Spinal cord (tissue), 10 donors: ENCODE results near the gene SPTBN5. TPM values are rescaled to one million over a fixed set of nuclear protein-coding genes. Genes with fewer than 3 reads are reported as not detected.

ENCODE experiments used
- DNase-seq, 6 donors: peaks; one replicate each; pipeline versions ENCODE4 v3.0.0 to v3.0.0-alpha.2; 2013 to 2015; ENCODE audit warnings: low spot score in 6 of 6, low read depth in 4 of 6
- H3K27ac ChIP-seq: one replicate; pipeline ENCODE4 v1.5.1; 2013; ENCODE audit warnings: low read depth, low read length, control low read depth
- H3K27me3 ChIP-seq: one replicate; pipeline ENCODE4 v1.6.1; 2013; ENCODE audit warnings: low read length; ENCODE audit not compliant: control insufficient read depth, insufficient read depth
- H3K36me3 ChIP-seq: one replicate; pipeline ENCODE4 v1.6.1; 2013; ENCODE audit warnings: low read length; ENCODE audit not compliant: control insufficient read depth, insufficient read depth
- H3K4me1 ChIP-seq: one replicate; pipeline ENCODE4 v1.6.1; 2013; ENCODE audit warnings: low read length; ENCODE audit not compliant: control insufficient read depth, insufficient read depth
- H3K4me3 ChIP-seq: one replicate; pipeline ENCODE4 v1.5.1; 2013; ENCODE audit warnings: low read depth, low read length, control low read depth
- H3K9me3 ChIP-seq: one replicate; pipeline ENCODE4 v1.6.1; 2013; ENCODE audit warnings: low read length; ENCODE audit not compliant: control insufficient read depth, insufficient read depth
- WGBS: methylation state at CpG from one replicate; pipeline ENCODE4 v1.1.5; 2013; ENCODE audit warnings: missing lambda C conversion rate; ENCODE audit not compliant: insufficient coverage; 5-methylcytosine and 5-hydroxymethylcytosine counted together
- polyA plus RNA-seq, 2 donors: library from polyadenylated mRNA; unstranded; fragments of 120-200 nt; gene quantifications; one replicate each; pipeline ENCODE4 v1.2.1, GENCODE V29; 2013; ENCODE audit not compliant: insufficient read length in 2 of 2
- total RNA-seq, 2 donors: library from RNA; depleted of rRNA in 1 of 2; stranded (reverse); fragments of 120-200 nt in 1 of 2; fragments of >200 nt in 1 of 2; gene quantifications; one replicate each; pipeline versions ENCODE4 v1.2.3 to v1.2.4, GENCODE V29; 2013 to 2014
- donor health status: healthy.

Gene SPTBN5
- total and polyA plus RNA-seq, 4 donors, result 0.69 to 4.2 (median 2.5) TPM

GRCh38 chr15:41934843-41935242, 41.0 kb upstream of the SPTBN5 start:
- no peak for DNase-seq
- 84% methylated on average over 3 of the region's 4 CpGs for WGBS
- H3K27ac ChIP-seq, result no peak overlapping the region

GRCh38 chr15:41933771-41934170, 39.9 kb upstream of the SPTBN5 start:
- Histone ChIP-seq H3K36me3 (no peaks in the 10 kb centered on the region), H3K27ac (no peak overlapping the region), H3K9me3 (no peaks in the 10 kb centered on the region), H3K27me3 (no peaks in the 10 kb centered on the region), H3K4me1 (peaks cover 5% of the 10 kb centered on the region), H3K4me3 (no peak overlapping the region)
- 85% methylated on average over 7 of the region's 10 CpGs for WGBS
- no peak for DNase-seq

More at GRCh38 chr15:41934843-41935242, 41.0 kb upstream of the SPTBN5 start:
- peaks cover 5% of the 10 kb centered on the region for H3K4me1 ChIP-seq
- H3K4me3 ChIP-seq, result no peak overlapping the region
- no peaks in the 10 kb centered on the region for H3K36me3 ChIP-seq
- no peaks in the 10 kb centered on the region for H3K9me3 ChIP-seq
- no peaks in the 10 kb centered on the region for H3K27me3 ChIP-seq

GRCh38 chr15:41933326-41933725, 39.5 kb upstream of the SPTBN5 start:
- peaks cover 5% of the 10 kb centered on the region for H3K4me1 ChIP-seq
- no peak overlapping the region for H3K27ac ChIP-seq
- no peak for DNase-seq

GRCh38 chr15:41932511-41933289, 38.8 kb upstream of the SPTBN5 start:
- Histone ChIP-seq H3K27ac (no peak overlapping the region), H3K27me3 (no peaks in the 10 kb centered on the region), H3K4me1 (peaks cover 5% of the 10 kb centered on the region), H3K9me3 (no peaks in the 10 kb centered on the region), H3K4me3 (no peak overlapping the region), H3K36me3 (no peaks in the 10 kb centered on the region)
- DNase-seq, result no peak
- 68% methylated on average over 16 of the region's 16 CpGs for WGBS

More at GRCh38 chr15:41933326-41933725, 39.5 kb upstream of the SPTBN5 start:
- no peaks in the 10 kb centered on the region for H3K36me3 ChIP-seq
- no peaks in the 10 kb centered on the region for H3K27me3 ChIP-seq
- no peaks in the 10 kb centered on the region for H3K9me3 ChIP-seq
- 89% methylated on average over 5 of the region's 7 CpGs for WGBS
- H3K4me3 ChIP-seq, result no peak overlapping the region

GRCh38 chr15:41932101-41932500, 38.2 kb upstream of the SPTBN5 start:
- WGBS, result 92% methylated on average over 5 of the region's 9 CpGs
- Histone ChIP-seq H3K36me3 (no peaks in the 10 kb centered on the region), H3K4me3 (no peak overlapping the region), H3K27ac (no peak overlapping the region), H3K4me1 (peaks cover 3% of the 10 kb centered on the region), H3K9me3 (no peaks in the 10 kb centered on the region), H3K27me3 (no peaks in the 10 kb centered on the region)
- no peak for DNase-seq

- H3K4me3 ChIP-seq, result no peak overlapping the region
- no peak overlapping the region for H3K27ac ChIP-seq
- H3K27me3 ChIP-seq, result no peaks in the 10 kb centered on the region
- WGBS, result no CpG with 5 or more reads among the region's 2 CpGs
- DNase-seq, result no peak
- H3K9me3 ChIP-seq, result no peaks in the 10 kb centered on the region
- H3K36me3 ChIP-seq, result no peaks in the 10 kb centered on the region
- peaks cover 5% of the 10 kb centered on the region for H3K4me1 ChIP-seq
Measured at GRCh38 chr15:41930867-41931222, 37.0 kb upstream of the SPTBN5 start.

GRCh38 chr15:41930221-41930866, 36.5 kb upstream of the SPTBN5 start:
- Histone ChIP-seq H3K9me3 (no peaks in the 10 kb centered on the region), H3K4me1 (peaks cover 5% of the 10 kb centered on the region), H3K4me3 (no peak overlapping the region), H3K36me3 (no peaks in the 10 kb centered on the region), H3K27ac (no peak overlapping the region), H3K27me3 (no peaks in the 10 kb centered on the region)
- 63% methylated on average over 4 of the region's 8 CpGs for WGBS
- no peak for DNase-seq

GRCh38 chr15:41928637-41929620, 35.1 kb upstream of the SPTBN5 start:
- DNase-seq, result no peak
- WGBS, result 89% methylated on average over 10 of the region's 16 CpGs
- H3K36me3 ChIP-seq, result no peaks in the 10 kb centered on the region
- no peaks in the 10 kb centered on the region for H3K27me3 ChIP-seq
- H3K27ac ChIP-seq, result no peak overlapping the region
- H3K4me1 ChIP-seq, result peaks cover 5% of the 10 kb centered on the region
- H3K4me3 ChIP-seq, result no peak overlapping the region
- no peaks in the 10 kb centered on the region for H3K9me3 ChIP-seq

- H3K27me3 ChIP-seq, result no peaks in the 10 kb centered on the region
- no peaks in the 10 kb centered on the region for H3K9me3 ChIP-seq
- no peak for DNase-seq
- H3K27ac ChIP-seq, result no peak overlapping the region
- H3K36me3 ChIP-seq, result no peaks in the 10 kb centered on the region
- H3K4me3 ChIP-seq, result no peak overlapping the region
- 90% methylated on average over 2 of the region's 6 CpGs for WGBS
- H3K4me1 ChIP-seq, result peaks cover 5% of the 10 kb centered on the region
Measured at GRCh38 chr15:41928100-41928499, 34.2 kb upstream of the SPTBN5 start.
